GM21529 (cell line): ENCODE measurements around the gene C2orf68.
A peak's percentile ranks its signal among the peaks of the same experiment; 100 is the strongest.
"Not testable (repeated sequence)": the region's sequence is repeated elsewhere in the genome, so short reads cannot be mapped to it uniquely, and the experiment has no call there.

Experiments
- ATAC-seq: cut with Tn5 transposase; IDR thresholded peaks from one replicate; pipeline ENCODE4 v1.9.1; 2021; ENCODE audit not compliant: unreplicated experiment

Gene C2orf68

DNA sequence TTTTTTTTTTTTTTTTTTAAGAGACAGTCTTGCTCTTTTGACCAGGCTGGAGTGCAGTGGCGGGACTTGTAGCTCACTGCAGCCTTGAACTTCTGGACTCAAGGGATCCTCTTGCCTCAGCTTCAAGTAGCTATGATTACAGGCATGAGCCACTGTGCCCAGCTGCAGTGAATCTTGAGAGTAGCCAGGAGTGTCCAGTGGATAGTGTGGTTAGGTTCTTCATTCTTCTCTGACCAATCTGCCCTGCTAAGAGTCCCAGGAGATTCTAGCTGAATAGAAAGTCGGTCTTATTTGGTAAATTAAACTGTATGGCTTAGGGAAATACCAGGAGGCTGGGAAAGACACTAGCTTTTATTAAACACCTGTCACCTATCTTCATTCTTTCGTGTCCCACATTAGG, 19.4 kb upstream of the C2orf68 start:
- ATAC-seq, result no peak

- no peak for ATAC-seq
These were observed 16.8 kb upstream of the C2orf68 start for GRCh38 chr2:85628658-85629057.

DNA sequence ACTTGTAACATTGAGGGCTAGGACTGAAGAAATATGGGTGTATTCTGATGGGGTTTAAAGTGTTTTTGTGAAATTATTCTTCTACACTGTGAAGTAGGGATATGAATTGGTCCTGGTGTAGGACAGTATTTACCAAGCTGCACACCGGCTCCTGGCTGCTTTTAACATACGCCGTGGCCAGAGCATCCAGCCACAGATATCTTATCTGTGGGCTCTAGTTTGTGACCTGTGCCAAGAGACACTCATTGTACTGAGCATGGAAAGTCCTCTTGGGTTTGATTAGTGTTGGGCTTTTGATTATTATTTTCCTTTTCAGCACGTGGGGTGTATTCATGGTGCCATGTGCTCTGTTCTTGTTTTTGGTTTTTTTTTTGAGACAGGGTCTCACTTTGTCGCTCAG, 12.1 kb upstream of the C2orf68 start:
- ATAC-seq, result no peak

GRCh38 chr2:85621338-85621737, 9.5 kb upstream of the C2orf68 start:
- ATAC-seq, result no peak

- no peak for ATAC-seq
These were observed 7.8 kb upstream of the C2orf68 start for GRCh38 chr2:85619617-85620016.

- ATAC-seq, result not testable (repeated sequence)
These were observed 5.9 kb upstream of the C2orf68 start for GRCh38 chr2:85617723-85618122.

DNA sequence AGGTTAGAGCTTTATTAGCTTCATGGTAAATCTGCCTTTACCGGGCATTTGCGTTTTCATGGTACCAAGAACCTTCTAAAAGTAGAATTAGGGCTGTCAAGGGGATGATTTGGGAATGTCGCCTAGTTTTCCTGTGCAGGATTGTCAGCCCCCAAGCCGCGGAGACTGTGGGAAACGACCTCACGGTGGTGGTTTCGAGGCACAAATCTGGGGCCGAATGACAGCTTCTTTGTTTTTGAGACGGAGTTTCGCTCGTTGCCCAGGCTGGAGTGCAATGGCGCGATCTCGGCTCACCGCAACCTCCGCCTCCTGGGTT, 3.5 kb upstream of the C2orf68 start:
- ATAC-seq, result no peak

DNA sequence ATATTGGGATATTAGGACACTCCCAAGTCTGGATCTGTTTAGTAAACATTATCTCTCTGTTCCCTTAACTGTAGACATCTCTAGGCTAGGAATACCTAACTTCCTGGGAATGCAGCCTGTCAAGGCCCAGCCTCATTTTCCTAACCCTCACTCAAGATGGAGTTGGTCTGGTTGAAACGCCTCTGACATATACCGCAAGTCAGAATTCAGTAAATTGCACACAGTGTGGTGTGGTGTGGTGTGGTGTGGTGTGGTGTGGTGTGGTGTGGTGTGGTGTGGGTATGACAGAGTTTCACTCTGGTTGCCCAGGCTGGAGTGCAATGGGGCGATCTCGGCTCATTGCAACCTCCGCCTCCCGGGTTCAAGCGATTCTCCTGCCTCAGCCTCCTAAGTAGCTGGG, 2.9 kb upstream of the C2orf68 start:
- not testable (repeated sequence) for ATAC-seq

DNA sequence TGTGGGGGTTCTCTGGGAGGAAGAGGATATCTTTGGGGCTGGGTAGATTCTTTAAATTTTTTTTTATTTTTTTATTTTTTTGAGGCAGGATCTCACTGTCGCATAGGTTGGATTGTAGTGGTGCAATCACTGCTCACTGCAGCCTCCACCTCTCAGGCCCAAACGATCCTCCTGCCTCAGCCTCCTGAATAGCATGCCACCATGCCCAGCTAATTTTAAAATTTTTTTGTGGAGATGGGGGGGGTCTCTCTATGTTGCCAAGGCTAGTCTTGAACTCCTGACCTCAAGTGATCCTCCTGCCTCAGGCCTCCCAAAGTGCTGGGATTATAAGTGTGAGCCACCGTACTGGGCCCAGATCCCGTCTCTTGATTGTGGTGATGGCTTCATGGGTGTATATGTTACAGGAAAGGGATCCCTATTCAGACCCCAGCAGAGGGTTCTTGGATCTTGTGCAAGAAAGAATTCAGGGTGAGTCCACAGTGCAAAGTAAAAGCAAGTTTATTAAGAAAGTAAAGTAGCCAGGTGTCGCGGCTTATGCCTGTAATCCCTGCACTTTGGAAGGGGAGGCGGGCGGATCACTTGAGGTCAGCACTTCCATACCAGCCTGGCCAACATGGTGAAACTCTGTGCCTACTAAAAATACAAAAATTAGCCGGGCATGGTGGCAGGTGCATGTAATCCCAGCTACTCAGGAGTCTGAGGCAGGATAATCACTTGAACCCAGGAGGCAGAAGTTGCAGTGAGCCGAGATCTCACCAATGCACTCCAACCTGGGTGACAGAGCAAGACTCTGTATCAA, 2.0 kb upstream of the C2orf68 start:
- no peak for ATAC-seq

- ATAC-seq, result no peak
These were observed 605 bp downstream of the C2orf68 start for GRCh38 chr2:85611217-85611704.

DNA sequence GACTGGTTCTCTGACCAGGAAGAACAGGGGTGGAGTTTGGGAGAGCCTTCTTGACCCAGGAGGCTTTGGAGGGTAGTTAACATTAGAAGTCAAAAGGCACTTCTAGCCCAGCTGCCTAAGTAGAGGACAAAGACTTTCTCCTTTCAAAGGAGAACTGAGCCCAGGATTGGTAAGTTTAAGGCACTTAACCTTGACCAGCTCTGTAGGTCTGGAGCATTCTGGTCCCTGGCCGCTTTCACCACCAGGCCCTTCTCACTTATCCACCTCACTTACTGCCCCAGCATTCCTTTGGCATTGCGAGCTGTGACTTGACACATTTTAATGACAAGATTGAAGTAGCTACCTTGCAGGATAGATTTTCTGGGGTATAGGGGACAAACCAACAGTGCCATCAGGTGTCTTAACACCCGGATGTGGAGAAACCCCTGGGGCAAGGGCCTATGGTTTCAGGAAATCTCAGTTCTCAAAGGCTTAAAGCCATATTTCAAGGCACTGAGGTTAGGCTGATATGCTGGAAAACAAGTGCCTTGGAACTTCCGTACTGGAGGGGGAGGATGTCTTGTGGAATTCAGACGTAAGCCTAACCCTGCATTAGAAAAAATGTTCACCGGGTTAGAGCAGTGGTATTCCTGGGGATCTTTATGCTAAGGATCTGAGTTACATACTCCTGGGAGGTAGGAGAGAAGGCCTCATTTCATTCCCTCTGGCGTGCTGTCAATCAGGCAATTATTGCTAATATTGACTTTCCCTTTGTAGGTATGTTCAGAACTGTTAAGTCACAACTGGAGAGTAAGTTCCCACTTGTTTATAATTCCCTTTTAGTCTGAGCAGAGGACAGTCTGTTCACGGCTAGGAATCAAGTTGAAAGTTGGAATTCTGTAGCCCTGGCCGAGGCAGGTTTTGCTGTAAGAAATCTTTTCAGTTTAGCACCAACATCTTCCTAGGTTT, 4.3 kb downstream of the C2orf68 start:
- ATAC-seq, result no peak

DNA sequence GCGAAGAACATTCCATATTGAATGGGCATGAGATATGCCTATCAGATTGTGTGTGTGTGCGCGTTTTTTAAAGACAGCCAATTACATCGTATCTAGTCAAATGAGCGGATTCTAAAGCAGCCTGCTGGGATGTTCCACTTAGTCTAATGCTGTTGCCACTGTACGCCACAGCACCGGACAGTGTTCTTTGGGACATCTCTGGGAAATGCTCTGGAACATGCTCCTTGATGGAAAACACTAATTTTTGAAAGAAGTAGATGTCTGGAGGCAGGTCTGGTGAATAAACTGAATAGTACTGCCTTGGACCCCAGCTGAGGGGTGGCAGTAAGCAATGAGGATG, 5.8 kb downstream of the C2orf68 start:
- ATAC-seq, result no peak

DNA sequence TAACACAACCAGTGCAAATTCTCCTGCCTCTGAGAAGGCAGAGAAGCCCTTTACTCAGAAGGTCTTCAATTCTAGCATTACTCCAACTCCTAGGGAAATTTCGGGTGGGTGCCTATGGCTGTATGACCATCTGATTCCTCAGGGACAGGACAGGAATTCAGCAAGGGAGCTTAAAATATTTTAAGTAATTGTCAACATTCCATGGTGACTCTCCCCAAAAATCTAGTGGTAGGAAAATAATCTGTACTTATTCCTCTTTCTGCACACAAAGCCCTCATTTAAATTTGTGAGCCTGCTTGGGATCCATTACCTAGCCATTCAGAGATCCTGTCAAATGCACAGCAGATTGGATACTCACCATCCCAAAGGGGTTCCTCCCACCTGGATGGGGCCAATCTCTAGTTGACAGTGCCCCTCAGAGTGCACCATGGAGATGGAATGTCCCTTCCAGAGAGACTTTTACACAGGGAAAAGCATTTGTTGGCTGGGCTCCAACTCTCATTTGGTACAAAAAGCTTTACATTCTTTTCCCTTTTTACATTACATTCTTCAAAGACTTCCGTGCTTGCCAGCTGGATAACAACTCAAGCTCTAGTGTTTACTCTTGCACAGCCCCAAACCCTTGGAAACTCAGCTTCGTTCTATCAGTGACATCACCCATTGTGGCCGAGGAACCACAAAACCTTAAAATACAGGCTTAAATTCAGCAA, 6.3 kb downstream of the C2orf68 start:
- ATAC-seq, result no peak

- ATAC-seq, result no peak
These were observed 7.1 kb downstream of the C2orf68 start for GRCh38 chr2:85604568-85605339.

DNA sequence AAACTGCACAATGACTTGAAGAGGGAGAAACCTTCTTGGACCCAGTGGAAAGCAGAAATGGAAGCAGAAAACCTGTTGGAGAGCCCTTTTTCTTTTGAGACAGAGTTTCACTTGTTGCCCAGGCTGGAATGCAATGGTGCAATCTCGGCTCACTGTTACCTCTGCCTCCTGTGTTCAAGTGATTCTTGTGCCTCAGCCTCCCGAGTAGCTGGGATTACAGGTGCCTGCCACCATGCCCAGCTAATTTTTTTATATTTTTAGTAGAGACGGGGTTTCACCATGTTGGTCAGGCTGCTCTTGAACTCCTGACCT, 7.8 kb downstream of the C2orf68 start:
- not testable (repeated sequence) for ATAC-seq

DNA sequence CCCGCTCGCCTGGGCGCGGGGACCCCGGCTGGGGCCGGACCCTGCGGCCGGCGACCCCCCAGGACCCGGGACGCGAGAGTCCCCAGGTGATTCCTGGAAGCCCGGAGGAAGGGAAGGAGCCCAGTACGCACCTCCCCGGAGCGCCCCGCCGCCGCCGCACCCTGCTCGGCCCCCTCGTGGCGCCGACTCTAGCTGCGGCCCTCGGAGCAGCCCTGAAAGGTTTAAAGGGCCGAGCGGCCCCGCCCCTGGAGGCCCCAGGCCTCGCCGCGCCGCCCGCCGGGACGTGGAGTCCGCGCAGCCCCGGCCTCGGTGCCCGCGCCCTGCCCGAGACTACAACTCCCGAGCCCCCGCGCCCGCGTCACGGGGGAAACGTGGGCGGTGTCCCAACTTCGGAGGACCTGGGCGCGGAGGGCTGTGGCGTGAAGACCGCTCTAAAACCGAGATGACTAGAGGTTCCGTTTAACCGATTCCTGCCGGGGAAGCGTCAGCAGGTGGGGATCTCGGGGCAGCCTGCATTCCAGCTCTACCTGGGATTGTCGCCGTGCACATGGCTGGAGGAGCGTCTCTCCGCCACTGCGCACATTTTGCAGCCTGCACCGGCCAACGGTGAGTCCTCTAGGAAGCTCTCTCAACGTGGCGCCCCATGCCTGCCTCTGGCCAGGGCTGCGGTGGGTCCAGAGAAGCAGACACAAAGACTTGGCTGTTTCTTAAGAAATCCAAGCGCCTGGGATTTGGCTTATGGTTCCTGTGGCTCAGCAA, 9.2 kb downstream of the C2orf68 start, which contains the start of gene TMEM150A:
TSS of gene TMEM150A (minus strand) at position 223 of the 759 bp plus-strand sequence. CDS start 750 bp downstream, outside the sequence.
- ATAC-seq, result peak; percentile 94

DNA sequence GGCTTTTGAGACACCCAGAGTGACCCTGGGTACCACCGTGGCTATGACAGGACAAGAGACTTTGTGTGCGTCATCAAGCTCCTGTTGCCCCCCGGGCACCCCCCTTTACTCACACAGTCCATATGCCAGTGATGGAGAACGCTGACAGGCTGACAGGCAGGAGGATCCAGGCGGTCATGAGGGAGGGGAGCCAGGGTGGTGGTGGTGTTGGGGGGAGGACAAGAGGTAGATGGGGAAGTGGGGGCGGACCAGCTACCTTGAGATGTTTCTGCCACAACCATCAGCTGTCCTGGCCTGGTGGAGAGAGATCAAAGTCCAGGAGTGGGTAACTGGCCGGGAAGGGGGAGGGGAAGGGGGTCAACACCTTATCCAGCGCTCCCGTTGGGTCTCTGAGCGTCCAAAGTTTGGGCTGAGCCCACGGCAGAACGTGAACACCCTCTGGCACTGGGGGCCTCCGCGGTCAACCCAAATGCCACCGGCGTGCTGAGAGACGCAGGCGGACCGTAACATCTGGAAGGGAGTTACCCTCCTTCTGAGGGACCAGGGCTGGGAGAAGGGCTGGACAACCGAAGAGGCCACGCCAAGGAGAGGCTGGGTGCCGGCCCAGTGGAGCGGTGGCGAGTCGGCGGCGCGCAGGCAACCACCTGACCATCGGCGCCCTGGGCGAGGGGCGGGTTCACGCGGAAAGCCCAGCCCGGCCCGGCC, 9.9 kb downstream of the C2orf68 start:
- ATAC-seq, result peak; percentile 31

DNA sequence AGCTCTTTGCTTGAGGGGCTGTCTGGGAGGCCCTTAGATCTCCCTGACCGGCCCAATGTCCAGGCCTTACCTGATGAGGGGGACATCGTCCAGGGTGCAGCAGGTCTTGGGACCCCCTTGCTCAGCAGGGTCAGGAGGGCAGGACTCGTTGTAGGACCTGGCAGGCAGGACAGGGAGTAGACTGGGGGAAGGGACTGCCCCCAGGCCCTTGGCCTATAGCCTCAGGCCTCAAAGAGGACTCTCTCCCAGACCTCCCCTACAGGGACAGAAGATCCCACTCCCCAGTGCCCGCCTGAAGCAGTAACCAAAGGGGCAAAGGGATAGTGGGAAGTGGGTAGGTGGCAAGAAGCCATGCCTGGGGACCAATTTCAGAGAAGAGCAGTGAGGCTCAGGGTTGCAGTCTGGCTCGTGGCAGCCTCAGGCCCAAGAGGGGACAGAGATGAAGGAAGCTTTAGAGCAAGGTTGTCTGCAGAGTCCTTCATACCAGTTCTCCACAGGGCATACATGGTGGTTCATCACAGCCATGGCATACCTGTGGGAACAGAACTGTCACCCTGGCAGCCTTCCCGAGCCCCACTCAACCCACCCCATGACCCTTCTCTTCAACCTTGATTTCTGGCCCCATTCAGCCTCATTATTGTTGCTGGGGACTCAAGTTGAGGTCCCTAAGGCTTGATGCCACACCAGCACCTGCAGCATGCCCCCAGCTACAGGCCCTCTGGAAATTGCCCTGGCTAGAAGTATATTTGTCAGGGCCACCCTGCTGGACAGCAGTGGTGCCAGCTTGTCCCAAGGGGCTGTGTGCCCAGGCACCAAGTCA, 10.7 kb downstream of the C2orf68 start:
- ATAC-seq, result no peak

DNA sequence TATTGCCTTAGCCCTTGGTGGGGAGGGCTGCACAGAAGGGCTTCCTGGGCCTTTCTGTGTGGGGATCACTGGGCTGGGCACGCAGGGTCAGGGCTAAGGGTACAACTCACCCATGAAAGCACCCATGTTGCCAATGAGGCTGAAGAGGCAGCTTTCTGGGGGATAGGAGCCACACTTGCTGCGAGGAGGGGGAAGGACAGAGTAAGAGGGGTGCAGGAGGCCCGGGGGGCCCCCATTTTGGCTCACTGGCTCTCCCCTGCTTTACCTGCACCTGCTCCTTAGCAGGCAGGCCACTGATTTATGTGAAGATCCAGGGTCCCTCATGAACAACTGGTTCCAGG, 11.7 kb downstream of the C2orf68 start:
- no peak for ATAC-seq
